ENCODE measurements around the gene PLPPR5. TPM values are rescaled to one million over a fixed set of nuclear protein-coding genes. Genes with fewer than 3 reads are reported as not detected.

The PLPPR5 gene
- total RNA-seq, 1 donor from 2014 or later: not detected

GRCh38 chr1:98929437-98929836 lies 75.2 kb downstream of the PLPPR5 start:
- Mint-ChIP-seq H3K9me3 (ENCODE audit: low read depth) (peaks cover 5% of the 10 kb centered on the region), H3K27me3 (ENCODE audit: low read depth) (peaks cover 7% of the 10 kb centered on the region), H3K36me3 (ENCODE audit: low read depth) (peaks cover 1% of the 10 kb centered on the region), H3K4me3 (ENCODE audit: unreplicated experiment) (no peak overlapping the region), H3K4me1 (ENCODE audit: low read depth) (no peaks in the 10 kb centered on the region), H3K27ac (ENCODE audit: unreplicated experiment) (no peak overlapping the region)
- no peak for DNase-seq (ENCODE audit: low spot score)
- no peak for TF ChIP-seq CTCF (IDR thresholded peaks at IDR 0.05)

- H3K4me3 Mint-ChIP-seq (ENCODE audit: unreplicated experiment): no peak overlapping the region
- TF ChIP-seq CTCF (IDR thresholded peaks at IDR 0.05): no peak
- no peaks in the 10 kb centered on the region for H3K9me3 Mint-ChIP-seq (ENCODE audit: low read depth)
- DNase-seq (ENCODE audit: low spot score): no peak
- no peaks in the 10 kb centered on the region for H3K4me1 Mint-ChIP-seq (ENCODE audit: low read depth)
- no peak overlapping the region for H3K27ac Mint-ChIP-seq (ENCODE audit: unreplicated experiment)
- peaks cover 2% of the 10 kb centered on the region for H3K27me3 Mint-ChIP-seq (ENCODE audit: low read depth)
- H3K36me3 Mint-ChIP-seq (ENCODE audit: low read depth): no peaks in the 10 kb centered on the region
These were observed 78.1 kb downstream of the PLPPR5 start for GRCh38 chr1:98926597-98926996.

GRCh38 chr1:98924977-98925376 lies 79.7 kb downstream of the PLPPR5 start:
- TF ChIP-seq CTCF (IDR thresholded peaks at IDR 0.05): no peak
- no peaks in the 10 kb centered on the region for H3K27me3 Mint-ChIP-seq (ENCODE audit: low read depth)
- no peak for DNase-seq (ENCODE audit: low spot score)
- H3K27ac Mint-ChIP-seq (ENCODE audit: unreplicated experiment): no peak overlapping the region
- no peak overlapping the region for H3K4me3 Mint-ChIP-seq (ENCODE audit: unreplicated experiment)
- H3K36me3 Mint-ChIP-seq (ENCODE audit: low read depth): no peaks in the 10 kb centered on the region
- no peaks in the 10 kb centered on the region for H3K4me1 Mint-ChIP-seq (ENCODE audit: low read depth)
- H3K9me3 Mint-ChIP-seq (ENCODE audit: low read depth): no peaks in the 10 kb centered on the region

GRCh38 chr1:98923667-98924066 lies 81.0 kb downstream of the PLPPR5 start:
- Mint-ChIP-seq H3K9me3 (ENCODE audit: low read depth) (no peaks in the 10 kb centered on the region), H3K4me1 (ENCODE audit: low read depth) (no peaks in the 10 kb centered on the region), H3K27me3 (ENCODE audit: low read depth) (no peaks in the 10 kb centered on the region), H3K4me3 (ENCODE audit: unreplicated experiment) (no peak overlapping the region), H3K27ac (ENCODE audit: unreplicated experiment) (no peak overlapping the region), H3K36me3 (ENCODE audit: low read depth) (no peaks in the 10 kb centered on the region)
- no peak for TF ChIP-seq CTCF (IDR thresholded peaks at IDR 0.05)
- DNase-seq (ENCODE audit: low spot score): no peak

- no peak for DNase-seq (ENCODE audit: low spot score)
- Mint-ChIP-seq H3K27ac (ENCODE audit: unreplicated experiment) (no peak overlapping the region), H3K36me3 (ENCODE audit: low read depth) (no peaks in the 10 kb centered on the region), H3K4me1 (ENCODE audit: low read depth) (no peaks in the 10 kb centered on the region), H3K4me3 (ENCODE audit: unreplicated experiment) (no peak overlapping the region), H3K27me3 (ENCODE audit: low read depth) (no peaks in the 10 kb centered on the region), H3K9me3 (ENCODE audit: low read depth) (no peaks in the 10 kb centered on the region)
- TF ChIP-seq CTCF (IDR thresholded peaks at IDR 0.05): no peak
These were observed 82.8 kb downstream of the PLPPR5 start for GRCh38 chr1:98921817-98922216.
